ENCODE measurements around the gene KNCN. TPM values are rescaled to one million over a fixed set of nuclear protein-coding genes. Genes with fewer than 3 reads are reported as not detected.

Gene KNCN
- total RNA-seq, 1 donor from 2014 or later, result not detected

- Mint-ChIP-seq H3K4me1 (peaks cover 2% of the 10 kb centered on the region), H3K9me3 (peaks cover 14% of the 10 kb centered on the region), H3K36me3 (no peaks in the 10 kb centered on the region), H3K4me3 (no peak overlapping the region), H3K27ac (no peak overlapping the region), H3K27me3 (ENCODE audit: low read depth) (peaks cover 92% of the 10 kb centered on the region)
- no peak for TF ChIP-seq CTCF (IDR thresholded peaks at IDR 0.05; ENCODE audit: unreplicated experiment)
- no peak for DNase-seq (ENCODE audit: low spot score in 2 of 2, unreplicated experiment in 2 of 2)
These were observed 11.5 kb downstream of the KNCN start for GRCh38 chr1:46539972-46540371.

- H3K27me3 Mint-ChIP-seq (ENCODE audit: low read depth), result peaks cover 91% of the 10 kb centered on the region
- H3K4me1 Mint-ChIP-seq, result no peaks in the 10 kb centered on the region
- no peak for TF ChIP-seq CTCF (IDR thresholded peaks at IDR 0.05; ENCODE audit: unreplicated experiment)
- no peaks in the 10 kb centered on the region for H3K36me3 Mint-ChIP-seq
- peaks cover 14% of the 10 kb centered on the region for H3K9me3 Mint-ChIP-seq
- no peak overlapping the region for H3K4me3 Mint-ChIP-seq
- no peak overlapping the region for H3K27ac Mint-ChIP-seq
- DNase-seq (ENCODE audit: low spot score in 2 of 2, unreplicated experiment in 2 of 2), result no peak
These were observed 13.3 kb downstream of the KNCN start for GRCh38 chr1:46538147-46538546.

- TF ChIP-seq CTCF (IDR thresholded peaks at IDR 0.05; ENCODE audit: unreplicated experiment), result no peak
- no peak overlapping the region for H3K4me3 Mint-ChIP-seq
- no peak overlapping the region for H3K27ac Mint-ChIP-seq
- DNase-seq (ENCODE audit: low spot score in 2 of 2, unreplicated experiment in 2 of 2), result no peak
- H3K36me3 Mint-ChIP-seq, result no peaks in the 10 kb centered on the region
- H3K9me3 Mint-ChIP-seq, result peaks cover 14% of the 10 kb centered on the region
- no peaks in the 10 kb centered on the region for H3K4me1 Mint-ChIP-seq
- H3K27me3 Mint-ChIP-seq (ENCODE audit: low read depth), result peaks cover 86% of the 10 kb centered on the region
These were observed 13.8 kb downstream of the KNCN start for GRCh38 chr1:46537651-46538050.

- Mint-ChIP-seq H3K36me3 (no peaks in the 10 kb centered on the region), H3K4me3 (no peak overlapping the region), H3K9me3 (peaks cover 14% of the 10 kb centered on the region), H3K27me3 (ENCODE audit: low read depth) (peaks cover 83% of the 10 kb centered on the region), H3K27ac (no peak overlapping the region), H3K4me1 (no peaks in the 10 kb centered on the region)
- DNase-seq (ENCODE audit: low spot score in 2 of 2, unreplicated experiment in 2 of 2), result no peak
- no peak for TF ChIP-seq CTCF (IDR thresholded peaks at IDR 0.05; ENCODE audit: unreplicated experiment)
These were observed 14.9 kb downstream of the KNCN start for GRCh38 chr1:46536527-46536926.

GRCh38 chr1:46535063-46535462, 16.4 kb downstream of the KNCN start:
- DNase-seq (ENCODE audit: low spot score in 2 of 2, unreplicated experiment in 2 of 2), result no peak
- H3K27me3 Mint-ChIP-seq (ENCODE audit: low read depth), result peaks cover 81% of the 10 kb centered on the region
- no peaks in the 10 kb centered on the region for H3K36me3 Mint-ChIP-seq
- H3K9me3 Mint-ChIP-seq, result peaks cover 14% of the 10 kb centered on the region
- no peak overlapping the region for H3K27ac Mint-ChIP-seq
- no peak for TF ChIP-seq CTCF (IDR thresholded peaks at IDR 0.05; ENCODE audit: unreplicated experiment)
- peaks cover 6% of the 10 kb centered on the region for H3K4me1 Mint-ChIP-seq
- no peak overlapping the region for H3K4me3 Mint-ChIP-seq
